NCI-H2107 treated with DMSO at 0.1 percent for 48 hours (cell line): ENCODE results near the gene AARS2.

Experiments used
- DNase-seq: peaks from one replicate; lab custom pipeline; 2025; ENCODE audit not compliant: unreplicated experiment; lab: John Stamatoyannopoulos, UW

The AARS2 gene

GRCh38 chr6:44277763-44278162, 35.4 kb downstream of the AARS2 start:
- no peak for DNase-seq

- DNase-seq = no peak
Observed at GRCh38 chr6:44276667-44277640, 36.2 kb downstream of the AARS2 start.

- DNase-seq = no peak
Observed at GRCh38 chr6:44275749-44276648, 37.1 kb downstream of the AARS2 start.

GRCh38 chr6:44275271-44275748, 37.8 kb downstream of the AARS2 start:
- no peak for DNase-seq

GRCh38 chr6:44273617-44274016, 39.5 kb downstream of the AARS2 start:
- no peak for DNase-seq

GRCh38 chr6:44272999-44273566, 40.1 kb downstream of the AARS2 start:
- DNase-seq = no peak

GRCh38 chr6:44272529-44272928, 40.6 kb downstream of the AARS2 start:
- no peak for DNase-seq

- no peak for DNase-seq
Observed at GRCh38 chr6:44271914-44272313, 41.2 kb downstream of the AARS2 start.

GRCh38 chr6:44271406-44271723, 41.8 kb downstream of the AARS2 start:
- no peak for DNase-seq

GRCh38 chr6:44270526-44271405, 42.4 kb downstream of the AARS2 start:
- no peak for DNase-seq

GRCh38 chr6:44269921-44270525, 43.1 kb downstream of the AARS2 start, which contains the start of gene TMEM151B:
TMEM151B (plus strand) TSS chr6:44270450; CDS start chr6:44270743, 293 bp downstream.
- no peak for DNase-seq

- no peak for DNase-seq
Observed at GRCh38 chr6:44269178-44269920, 43.8 kb downstream of the AARS2 start.

GRCh38 chr6:44268095-44268628, 45.0 kb downstream of the AARS2 start:
- DNase-seq = peak; percentile 17

- no peak for DNase-seq
Observed at GRCh38 chr6:44267252-44267651, 45.9 kb downstream of the AARS2 start.

- DNase-seq = no peak
Observed at GRCh38 chr6:44266347-44266746, 46.8 kb downstream of the AARS2 start.

- DNase-seq = no peak
Observed at GRCh38 chr6:44265722-44266233, 47.4 kb downstream of the AARS2 start.

GRCh38 chr6:44265007-44265721, 48.0 kb downstream of the AARS2 start, which contains the start of gene NFKBIE:
NFKBIE (minus strand) TSS chr6:44265551; CDS start chr6:44265346, 205 bp downstream.
- peak; percentile 31 for DNase-seq
